DOHH2 (cell line): ENCODE results near the gene PPIE.

Experiments used
- H3F3A ChIP-seq: fragments of 200-600 bp; sonication (generic), shearing (Covaris generic); 2 replicates; pipeline ENCODE4 v1.6.0; 2016; ENCODE audit warnings: antibody characterized with exemption, mild to moderate bottlenecking; ENCODE audit not compliant: control insufficient read depth, insufficient read depth
- H3K27ac ChIP-seq: fragments of 200-600 bp; sonication (generic); 2 replicates; pipeline ENCODE4 v1.5.1; 2014; ENCODE audit warnings: low read depth, mild to moderate bottlenecking, low read length, moderate library complexity
- H3K27me3 ChIP-seq: fragments of 200-600 bp; sonication (generic); 2 replicates; pipeline ENCODE4 v1.6.1; 2014; ENCODE audit warnings: mild to moderate bottlenecking, low read length, mixed read lengths; ENCODE audit not compliant: control insufficient read depth
- H3K36me3 ChIP-seq: fragments of 200-600 bp; sonication (generic); 2 replicates; pipeline ENCODE4 v1.6.1; 2014; ENCODE audit warnings: mild to moderate bottlenecking, low read length, moderate library complexity, mixed read lengths; ENCODE audit not compliant: control insufficient read depth
- H3K4me1 ChIP-seq: fragments of 200-600 bp; sonication (generic); 2 replicates; pipeline ENCODE4 v1.6.1; 2014; ENCODE audit warnings: mild to moderate bottlenecking, low read length, mixed read lengths; ENCODE audit not compliant: control insufficient read depth
- H3K4me2 ChIP-seq: fragments of 200-600 bp; sonication (generic); 2 replicates; pipeline ENCODE4 v1.6.0; 2014; ENCODE audit warnings: mild to moderate bottlenecking, low read length, moderate library complexity
- H3K4me3 ChIP-seq: fragments of 200-600 bp; sonication (generic); 2 replicates; pipeline ENCODE4 v1.5.1; 2014; ENCODE audit warnings: mild to moderate bottlenecking, low read length, mixed read lengths
- H3K79me2 ChIP-seq: fragments of 200-600 bp; sonication (generic); 2 replicates; pipeline ENCODE4 v1.6.1; 2014; ENCODE audit warnings: mild to moderate bottlenecking, low read length, mixed read lengths; ENCODE audit not compliant: control insufficient read depth
- H3K9me2 ChIP-seq: fragments of 200-600 bp; sonication (generic); replicated peaks from 2 replicates; pipeline ENCODE4 v1.6.1; 2014; ENCODE audit warnings: mild to moderate bottlenecking, low read length, mixed read lengths; ENCODE audit not compliant: control insufficient read depth
- H3K9me3 ChIP-seq: fragments of 200-600 bp; sonication (generic); 2 replicates; pipeline ENCODE4 v1.6.1; 2014; ENCODE audit warnings: antibody characterized with exemption, low read length, mixed read lengths; ENCODE audit not compliant: control insufficient read depth, insufficient read depth
- H4K20me1 ChIP-seq: fragments of 200-600 bp; sonication (generic); 2 replicates; pipeline ENCODE4 v1.6.0; 2014; ENCODE audit warnings: low read depth, mild to moderate bottlenecking, antibody characterized with exemption, low read length, moderate library complexity; ENCODE audit not compliant: control insufficient read depth, insufficient read depth
- CTCF ChIP-seq: fragments of 200-600 bp; sonication (generic); IDR thresholded peaks from one replicate; pipeline ENCODE4 v1.5.1; 2014; ENCODE audit warnings: antibody characterized with exemption, mild to moderate bottlenecking, low read depth, low read length; ENCODE audit not compliant: poor library complexity, severe bottlenecking
- EZH2phosphoT487 ChIP-seq: fragments of 200-600 bp; sonication (generic); IDR thresholded peaks from 2 replicates; pipeline ENCODE4 v1.6.1; 2017; ENCODE audit warnings: borderline replicate concordance, mild to moderate bottlenecking, antibody characterized with exemption, low read length, moderate library complexity, mixed read lengths

PPIE gene

GRCh38 chr1:39692152-39693074 is 46.3 kb upstream of the PPIE start:
- Histone ChIP-seq H3K27me3 (peaks cover 36% of the 10 kb centered on the region), H3K4me2 (no peak overlapping the region), H3K36me3 (no peaks in the 10 kb centered on the region), H3K9me2 (no peaks in the 10 kb centered on the region), H3K79me2 (no peaks in the 10 kb centered on the region), H3K9me3 (no peaks in the 10 kb centered on the region), H3K27ac (no peak overlapping the region), H4K20me1 (no peaks in the 10 kb centered on the region), H3K4me3 (no peak overlapping the region), H3F3A (no peaks in the 10 kb centered on the region), H3K4me1 (no peaks in the 10 kb centered on the region)
- no peak for TF ChIP-seq CTCF
- TF ChIP-seq EZH2phosphoT487, result no peak

- H3K9me3 ChIP-seq, result no peaks in the 10 kb centered on the region
- no peaks in the 10 kb centered on the region for H3K36me3 ChIP-seq
- no peaks in the 10 kb centered on the region for H4K20me1 ChIP-seq
- TF ChIP-seq CTCF (no peak), EZH2phosphoT487 (no peak)
- H3K79me2 ChIP-seq, result no peaks in the 10 kb centered on the region
- H3K9me2 ChIP-seq, result no peaks in the 10 kb centered on the region
- no peak overlapping the region for H3K27ac ChIP-seq
- H3K4me2 ChIP-seq, result no peak overlapping the region
- H3K4me1 ChIP-seq, result no peaks in the 10 kb centered on the region
- no peaks in the 10 kb centered on the region for H3F3A ChIP-seq
- no peak overlapping the region for H3K4me3 ChIP-seq
- peaks cover 32% of the 10 kb centered on the region for H3K27me3 ChIP-seq
Measured at GRCh38 chr1:39694026-39694425, 44.7 kb upstream of the PPIE start.

- TF ChIP-seq CTCF (no peak), EZH2phosphoT487 (no peak)
- no peaks in the 10 kb centered on the region for H3K36me3 ChIP-seq
- no peaks in the 10 kb centered on the region for H4K20me1 ChIP-seq
- peaks cover 33% of the 10 kb centered on the region for H3K27me3 ChIP-seq
- H3K9me3 ChIP-seq, result no peaks in the 10 kb centered on the region
- H3F3A ChIP-seq, result no peaks in the 10 kb centered on the region
- no peak overlapping the region for H3K4me2 ChIP-seq
- no peaks in the 10 kb centered on the region for H3K79me2 ChIP-seq
- H3K9me2 ChIP-seq, result no peaks in the 10 kb centered on the region
- no peak overlapping the region for H3K27ac ChIP-seq
- H3K4me1 ChIP-seq, result no peaks in the 10 kb centered on the region
- H3K4me3 ChIP-seq, result no peak overlapping the region
Measured at GRCh38 chr1:39695016-39695415, 43.7 kb upstream of the PPIE start.
